ENCODE results near the gene NOS3. TPM values are rescaled to one million over a fixed set of nuclear protein-coding genes. Genes with fewer than 3 reads are reported as not detected.

Gene NOS3
- total and polyA plus RNA-seq, 4 experiments from 2014 or later = 4.0 to 14.9 (median 5.6) TPM

DNA sequence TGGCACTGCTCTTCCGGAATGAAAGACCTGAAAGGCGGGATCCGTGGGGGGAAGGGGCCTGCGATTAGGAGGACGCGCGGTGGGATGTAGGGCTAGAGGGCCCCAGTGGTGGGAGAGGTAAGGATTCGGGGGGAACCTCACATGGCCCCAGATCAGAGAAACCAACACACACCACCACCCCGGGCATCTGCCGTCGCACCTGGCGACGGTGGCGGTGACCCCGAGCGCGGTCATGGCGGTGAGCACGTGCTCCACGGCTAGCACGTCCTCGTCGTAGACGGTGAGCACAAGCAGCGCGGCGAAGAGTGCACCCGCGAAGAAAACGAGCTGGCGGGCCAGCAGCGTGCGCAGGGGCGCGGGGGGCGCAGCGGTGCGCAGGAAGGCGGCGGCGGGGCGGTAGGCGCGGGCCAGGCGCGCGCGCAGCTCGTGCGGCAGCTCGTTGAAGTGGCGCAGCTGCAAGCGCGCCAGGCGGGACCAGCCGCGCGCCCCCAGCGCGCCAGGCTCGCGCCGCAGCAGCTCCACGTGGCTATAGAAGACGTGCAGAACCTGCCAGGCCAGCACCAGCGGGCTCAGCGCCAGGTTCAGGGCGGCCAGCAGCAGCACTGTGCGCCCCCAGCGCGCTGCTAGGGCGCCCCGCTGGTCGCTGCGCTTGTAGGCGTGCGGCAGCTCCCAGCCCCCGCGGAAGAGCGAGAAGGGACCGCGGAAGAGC lies 27.8 kb downstream of the NOS3 start:
- H3K4me1 ChIP-seq (ENCODE audit: insufficient read depth, low read length) = peaks cover 54% of the 10 kb centered on the region
- POLR2A ChIA-PET (ENCODE audit: partially characterized antibody) = interaction anchor here (0.7 to 13.0 kb wide), 17 partner anchors 10 to 120 kb away, joined by 3 to 182 read pairs (median 4); partner anchors contain the start of genes ABCB8, SLC4A2 and TMUB1
- Mint-ChIP-seq H3K27ac (peak overlapping the region; percentile 77 to 97 (median 93)), H3K9me3 (peaks cover 0 to 2% (median 0%) of the 10 kb centered on the region in 8 donors), H3K36me3 (peaks cover 0 to 1% of the 10 kb centered on the region in 2 donors), H3K4me3 (peak overlapping the region; percentile 81 to 94 (median 85)), H3K4me1 (peaks cover 38 to 60% (median 49%) of the 10 kb centered on the region in 4 donors), H3K27me3 (peaks cover 1 to 10% of the 10 kb centered on the region in 2 donors)
- intact Hi-C loops (cut with micrococcal nuclease) = loop anchor here (1.0 to 10.0 kb wide), 6 partner anchors 10 to 326 kb away; partner anchors contain the start of genes ABCB8, NUB1 and SLC4A2
- H3K4me3 ChIP-seq (ENCODE audit: low read length in 2 of 2) = peak overlapping the region; percentile 28 to 68
- CTCF ChIA-PET (ENCODE audit: partially characterized antibody) = interaction anchor here (0.9 to 7.4 kb wide), 25 partner anchors 9 to 657 kb away, joined by 3 to 98 read pairs (median 6); partner anchors contain the start of genes ABCB8 and NOS3
- DNase-seq = peak; percentile 53 to 64 (median 62)
- no peak overlapping the region for H3K27ac ChIP-seq (ENCODE audit: low read depth, low read length)
- H3K36me3 ChIP-seq (ENCODE audit: insufficient read depth, low read length) = no peaks in the 10 kb centered on the region
- H3K9me3 ChIP-seq (ENCODE audit: control insufficient read depth in 1 of 2, low read length in 2 of 2) = no peaks in the 10 kb centered on the region
- no peaks in the 10 kb centered on the region for H3K27me3 ChIP-seq (ENCODE audit: insufficient read depth, low read length)

DNA sequence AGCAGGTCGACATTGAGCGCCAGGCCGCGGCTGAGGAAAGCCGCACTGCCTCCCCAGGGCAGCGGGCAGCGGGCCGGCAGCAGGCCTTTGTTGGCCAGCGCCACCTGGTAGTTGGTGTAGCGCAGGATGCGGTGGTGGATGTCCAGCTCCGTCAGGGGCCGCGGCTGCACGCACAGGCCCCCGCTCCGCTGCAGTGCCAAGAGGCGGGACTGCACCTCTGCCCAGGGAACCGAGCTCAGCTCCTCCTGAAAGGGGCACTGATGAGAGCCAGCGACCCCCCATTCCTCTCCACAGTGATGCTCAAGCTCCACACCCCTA lies 28.3 kb downstream of the NOS3 start:
- peaks cover 0 to 1% of the 10 kb centered on the region in 2 donors for H3K36me3 Mint-ChIP-seq
- no peak overlapping the region for H3K27ac ChIP-seq (ENCODE audit: low read depth, low read length)
- peak overlapping the region in 1 of 2 donors; percentile 68 for H3K4me3 ChIP-seq (ENCODE audit: low read length in 2 of 2)
- ChIA-PET POLR2A (ENCODE audit: partially characterized antibody) (interaction anchor here (0.9 to 13.0 kb wide), 16 partner anchors 10 to 121 kb away, joined by 3 to 182 read pairs (median 4); partner anchors contain the start of genes ABCB8, SLC4A2 and TMUB1), CTCF (ENCODE audit: partially characterized antibody) (interaction anchor here (0.6 to 7.4 kb wide), 24 partner anchors 9 to 658 kb away, joined by 3 to 98 read pairs (median 6); partner anchors contain the start of genes ABCB8 and NOS3)
- peaks cover 35 to 55% (median 46%) of the 10 kb centered on the region in 4 donors for H3K4me1 Mint-ChIP-seq
- no peak for DNase-seq
- H3K9me3 Mint-ChIP-seq = no peaks in the 10 kb centered on the region
- H3K27me3 Mint-ChIP-seq = peaks cover 1 to 10% of the 10 kb centered on the region in 2 donors
- H3K27ac Mint-ChIP-seq = peak overlapping the region in 2 of 7 donors; percentile 56 to 97
- intact Hi-C loops (cut with micrococcal nuclease) = loop anchor here (2.0 to 10.0 kb wide), 2 partner anchors 40 to 326 kb away; partner anchors contain the start of genes NUB1 and SLC4A2
- no peaks in the 10 kb centered on the region for H3K9me3 ChIP-seq (ENCODE audit: control insufficient read depth in 1 of 2, low read length in 2 of 2)
- no peaks in the 10 kb centered on the region for H3K27me3 ChIP-seq (ENCODE audit: insufficient read depth, low read length)
- H3K36me3 ChIP-seq (ENCODE audit: insufficient read depth, low read length) = no peaks in the 10 kb centered on the region
- peaks cover 49% of the 10 kb centered on the region for H3K4me1 ChIP-seq (ENCODE audit: insufficient read depth, low read length)
- H3K4me3 Mint-ChIP-seq = peak overlapping the region; percentile 54 to 94 (median 70)

DNA sequence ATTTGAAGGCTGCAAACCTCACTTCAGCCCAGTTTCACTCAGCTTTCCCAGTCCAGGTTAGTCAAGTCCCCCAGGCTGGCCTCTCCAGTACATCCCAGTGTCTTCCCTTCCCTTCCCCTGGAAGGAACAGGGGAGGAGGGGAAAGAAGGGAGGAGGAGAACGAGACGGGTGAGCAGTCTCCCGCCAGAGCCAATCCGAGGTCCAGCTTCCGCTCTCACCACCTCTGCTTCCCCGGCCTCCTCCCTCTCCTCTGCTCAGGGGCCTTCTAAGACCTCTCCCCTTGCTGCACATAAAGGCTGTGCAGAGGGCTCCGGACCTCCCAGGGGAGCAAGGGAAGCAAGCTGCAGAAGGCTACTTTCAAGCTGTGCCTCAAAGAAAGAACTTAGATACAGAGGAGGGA lies 29.4 kb downstream of the NOS3 start:
- H3K9me3 ChIP-seq (ENCODE audit: control insufficient read depth in 1 of 2, low read length in 2 of 2) = no peaks in the 10 kb centered on the region
- Mint-ChIP-seq H3K4me1 (peaks cover 26 to 44% (median 35%) of the 10 kb centered on the region in 4 donors), H3K9me3 (no peaks in the 10 kb centered on the region), H3K4me3 (peak overlapping the region in 2 of 8 donors; percentile 41 to 59), H3K27ac (peak overlapping the region in 1 of 7 donors; percentile 55), H3K36me3 (no peaks in the 10 kb centered on the region), H3K27me3 (peaks cover 1 to 10% of the 10 kb centered on the region in 2 donors)
- H3K4me3 ChIP-seq (ENCODE audit: low read length in 2 of 2) = no peak overlapping the region
- peaks cover 38% of the 10 kb centered on the region for H3K4me1 ChIP-seq (ENCODE audit: insufficient read depth, low read length)
- CTCF ChIA-PET (ENCODE audit: partially characterized antibody) = interaction anchor here (1.0 to 7.4 kb wide), 9 partner anchors 10 to 122 kb away, joined by 3 to 98 read pairs (median 10); partner anchors contain the start of gene NOS3
- intact Hi-C loops (cut with micrococcal nuclease) = no loop called here
- H3K27me3 ChIP-seq (ENCODE audit: insufficient read depth, low read length) = no peaks in the 10 kb centered on the region
- DNase-seq = no peak
- no peak overlapping the region for H3K27ac ChIP-seq (ENCODE audit: low read depth, low read length)
- no peaks in the 10 kb centered on the region for H3K36me3 ChIP-seq (ENCODE audit: insufficient read depth, low read length)
- POLR2A ChIA-PET (ENCODE audit: partially characterized antibody) = interaction anchor here (1.1 to 5.5 kb wide), 2 partner anchors 11 to 26 kb away, joined by 4 to 77 read pairs; no protein-coding TSS in a partner anchor

DNA sequence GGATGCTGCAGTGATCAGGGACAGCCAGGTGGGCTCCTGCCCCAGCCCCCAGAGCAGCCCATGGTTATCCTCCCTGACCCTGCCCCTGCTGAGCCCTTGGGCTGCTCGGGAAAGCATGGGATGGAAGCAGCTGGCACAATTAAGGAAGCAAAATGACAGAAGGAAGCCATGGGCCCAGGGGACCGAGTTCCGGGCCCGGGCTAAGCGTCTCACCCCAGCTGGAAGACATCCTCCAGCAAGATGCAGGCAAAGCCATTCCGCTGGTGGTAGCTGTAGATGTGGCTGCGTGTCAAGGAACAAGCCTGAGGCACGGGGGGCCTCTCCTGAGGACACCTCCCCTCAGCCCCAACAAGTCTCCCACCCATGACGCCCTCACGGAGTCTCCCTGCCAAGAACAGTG lies 32.4 kb downstream of the NOS3 start:
- no peaks in the 10 kb centered on the region for H3K27me3 ChIP-seq (ENCODE audit: insufficient read depth, low read length)
- CTCF ChIA-PET (ENCODE audit: partially characterized antibody) = interaction anchor here (1.5 kb wide), 1 partner anchor 39 kb away, joined by 3 read pairs; no protein-coding TSS in a partner anchor
- peaks cover 0 to under 1% of the 10 kb centered on the region in 2 donors for H3K36me3 Mint-ChIP-seq
- peaks cover 1 to 10% of the 10 kb centered on the region in 2 donors for H3K27me3 Mint-ChIP-seq
- H3K4me3 ChIP-seq (ENCODE audit: low read length in 2 of 2) = no peak overlapping the region
- POLR2A ChIA-PET (ENCODE audit: partially characterized antibody) = interaction anchor here (1.0 to 1.9 kb wide), 3 partner anchors 9 to 36 kb away, joined by 3 to 8 read pairs (median 5); no protein-coding TSS in a partner anchor
- H3K27ac ChIP-seq (ENCODE audit: low read depth, low read length) = no peak overlapping the region
- H3K4me1 Mint-ChIP-seq = peaks cover 12 to 26% (median 18%) of the 10 kb centered on the region in 4 donors
- no peak overlapping the region for H3K4me3 Mint-ChIP-seq
- intact Hi-C loops (cut with micrococcal nuclease) = no loop called here
- peak overlapping the region in 2 of 7 donors; percentile 32 to 43 for H3K27ac Mint-ChIP-seq
- no peaks in the 10 kb centered on the region for H3K9me3 ChIP-seq (ENCODE audit: control insufficient read depth in 1 of 2, low read length in 2 of 2)
- no peak for DNase-seq
- peaks cover 16% of the 10 kb centered on the region for H3K4me1 ChIP-seq (ENCODE audit: insufficient read depth, low read length)
- H3K36me3 ChIP-seq (ENCODE audit: insufficient read depth, low read length) = no peaks in the 10 kb centered on the region
- H3K9me3 Mint-ChIP-seq = no peaks in the 10 kb centered on the region

DNA sequence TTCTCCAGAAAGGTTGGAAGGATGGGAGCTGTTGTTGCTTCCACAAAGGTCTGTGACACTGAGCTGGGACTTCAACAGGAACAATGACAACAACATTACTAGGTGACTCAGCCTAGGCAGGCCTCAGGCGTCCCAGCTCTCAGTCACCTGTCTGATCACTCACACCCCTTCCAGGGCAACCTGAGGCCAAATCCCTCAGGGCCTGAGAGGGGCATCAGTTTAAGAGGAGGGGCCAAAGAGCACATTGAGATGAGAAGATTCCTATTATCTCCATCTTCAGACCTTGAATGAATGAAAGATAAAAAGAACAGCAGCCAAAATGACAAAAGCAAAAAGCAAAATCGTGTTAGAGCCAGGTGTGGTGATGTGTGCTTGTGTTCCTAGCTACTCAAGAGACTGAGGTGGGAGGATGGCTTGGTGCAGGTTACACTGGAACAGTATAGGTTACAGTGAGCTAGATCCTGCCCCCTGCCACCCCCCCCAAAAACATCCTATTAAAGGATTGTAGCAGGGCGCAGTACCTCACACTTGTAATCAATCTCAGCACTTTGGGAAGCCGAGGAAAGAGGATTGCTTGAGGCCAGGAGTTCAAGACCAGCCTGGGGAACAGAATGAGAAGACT lies 33.7 kb downstream of the NOS3 start, which contains the start of gene ATG9B:
ATG9B (minus strand) TSS at position 60 of the 622 bp plus-strand sequence. CDS start 71 bp downstream, outside the sequence.
- peaks cover 0 to 6% of the 10 kb centered on the region in 2 donors for H3K27me3 Mint-ChIP-seq
- H3K36me3 Mint-ChIP-seq = peaks cover 0 to 6% of the 10 kb centered on the region in 2 donors
- no peak for DNase-seq
- H3K36me3 ChIP-seq (ENCODE audit: insufficient read depth, low read length) = no peaks in the 10 kb centered on the region
- no peaks in the 10 kb centered on the region for H3K9me3 ChIP-seq (ENCODE audit: control insufficient read depth in 1 of 2, low read length in 2 of 2)
- no peak within 1 kb of the TSS for H3K4me3 Mint-ChIP-seq
- no peak within 1 kb of the TSS for H3K27ac ChIP-seq (ENCODE audit: low read depth, low read length)
- ChIA-PET POLR2A (ENCODE audit: partially characterized antibody) (interaction anchor here (1.6 to 1.9 kb wide), 2 partner anchors 10 to 16 kb away, joined by 5 to 8 read pairs; no protein-coding TSS in a partner anchor), CTCF (ENCODE audit: partially characterized antibody) (interaction anchor here (0.6 to 2.1 kb wide), 4 partner anchors 14 to 86 kb away, joined by 3 to 7 read pairs (median 4); no protein-coding TSS in a partner anchor)
- H3K9me3 Mint-ChIP-seq = no peaks in the 10 kb centered on the region
- no peaks in the 10 kb centered on the region for H3K27me3 ChIP-seq (ENCODE audit: insufficient read depth, low read length)
- H3K4me1 ChIP-seq (ENCODE audit: insufficient read depth, low read length) = peaks cover 16% of the 10 kb centered on the region
- peaks cover 11 to 23% (median 17%) of the 10 kb centered on the region in 4 donors for H3K4me1 Mint-ChIP-seq
- H3K27ac Mint-ChIP-seq = peak within 1 kb of the TSS in 6 of 7 donors; percentile 36 to 83 (median 80)
- H3K4me3 ChIP-seq (ENCODE audit: low read length in 2 of 2) = no peak within 1 kb of the TSS
- intact Hi-C loops (cut with micrococcal nuclease) = no loop called here

DNA sequence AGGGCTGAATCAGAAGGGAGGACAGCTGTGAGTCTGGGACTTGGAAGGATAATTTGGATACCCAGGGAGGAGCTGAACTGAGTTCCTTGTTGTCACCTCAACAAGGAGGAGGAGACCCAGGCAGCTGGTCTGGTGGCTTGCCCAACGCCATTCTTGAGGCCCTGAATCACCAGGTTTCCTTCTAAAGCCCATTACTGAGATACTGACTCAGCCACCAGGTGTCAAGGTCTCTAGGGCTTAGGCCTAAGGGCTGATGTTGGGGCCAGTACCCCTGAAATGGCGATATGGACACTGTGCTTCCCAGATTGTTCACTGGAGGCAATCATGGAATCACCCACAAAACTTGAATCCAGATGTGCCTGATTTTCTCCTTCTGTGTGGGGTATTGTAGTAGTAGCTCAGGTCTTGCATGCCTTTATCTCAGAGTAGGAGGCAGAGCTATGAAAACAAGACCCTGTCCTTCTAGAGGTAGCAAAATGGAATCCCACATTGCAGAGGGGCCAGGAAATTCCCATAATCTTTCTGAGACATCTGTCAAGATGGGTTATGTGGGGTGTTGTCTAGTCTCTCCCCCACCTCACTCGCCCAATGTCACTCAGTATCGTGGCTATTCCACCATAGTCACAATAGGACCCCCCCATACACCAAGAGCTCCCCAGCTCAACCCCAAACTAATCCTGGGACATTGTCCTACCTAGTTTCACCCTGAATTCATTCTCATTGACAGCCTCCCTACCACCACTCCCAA lies 35.3 kb downstream of the NOS3 start:
- DNase-seq = no peak
- CTCF ChIA-PET (ENCODE audit: partially characterized antibody) = interaction anchor here (0.6 to 4.4 kb wide), 4 partner anchors 8 to 556 kb away, joined by 3 to 44 read pairs (median 5); no protein-coding TSS in a partner anchor
- peaks cover 12 to 26% (median 19%) of the 10 kb centered on the region in 4 donors for H3K4me1 Mint-ChIP-seq
- no peaks in the 10 kb centered on the region for H3K9me3 Mint-ChIP-seq
- POLR2A ChIA-PET (ENCODE audit: partially characterized antibody) = interaction anchor here (0.6 to 1.5 kb wide), 4 partner anchors 9 to 712 kb away, joined by 3 to 5 read pairs (median 3); no protein-coding TSS in a partner anchor
- peak overlapping the region in 6 of 7 donors; percentile 29 to 100 (median 100) for H3K27ac Mint-ChIP-seq
- Histone ChIP-seq H3K9me3 (ENCODE audit: control insufficient read depth in 1 of 2, low read length in 2 of 2) (no peaks in the 10 kb centered on the region), H3K27ac (ENCODE audit: low read depth, low read length) (no peak overlapping the region), H3K4me1 (ENCODE audit: insufficient read depth, low read length) (peaks cover 21% of the 10 kb centered on the region), H3K27me3 (ENCODE audit: insufficient read depth, low read length) (no peaks in the 10 kb centered on the region), H3K4me3 (ENCODE audit: low read length in 2 of 2) (no peak overlapping the region), H3K36me3 (ENCODE audit: insufficient read depth, low read length) (no peaks in the 10 kb centered on the region)
- intact Hi-C loops (cut with micrococcal nuclease) = no loop called here
- H3K27me3 Mint-ChIP-seq = peaks cover 0 to 2% of the 10 kb centered on the region in 2 donors
- peak overlapping the region in 1 of 8 donors; percentile 31 for H3K4me3 Mint-ChIP-seq
- H3K36me3 Mint-ChIP-seq = peaks cover 0 to 8% of the 10 kb centered on the region in 2 donors

Data from CD4-positive, alpha-beta memory T cell (primary cell).